SU-DHL-6 (cell line): Measurements from ENCODE around the gene SMTN.

Experiments
- CTCF ChIP-seq: fragments of 200-600 bp; sonication (generic); IDR thresholded peaks from one replicate; pipeline ENCODE4 v1.5.1; 2017; ENCODE audit warnings: antibody characterized with exemption, mild to moderate bottlenecking, low read length, moderate library complexity; ENCODE audit not compliant: insufficient read depth, poor library complexity, severe bottlenecking
- EZH2phosphoT487 ChIP-seq: fragments of 200-600 bp; sonication (generic), shearing (Covaris generic); conservative IDR thresholded peaks from 2 replicates; pipeline ENCODE4 v1.6.1; 2018; ENCODE audit warnings: mild to moderate bottlenecking, antibody characterized with exemption, low read length, moderate library complexity, mixed read lengths

GRCh38 chr22:31143038-31143437 lies 61.9 kb downstream of the SMTN start:
- TF ChIP-seq CTCF, result no peak
- no peak for TF ChIP-seq EZH2phosphoT487
